SK-N-SH (cell line): Measurements from ENCODE around the gene DACH1. TPM values are rescaled to one million over a fixed set of nuclear protein-coding genes. Genes with fewer than 3 reads are reported as not detected.

Experiments used
- CTCF ChIA-PET: fragments of 300-600, 350-600 bp; formaldehyde crosslinking; extraction: SDS; loops from one replicate; lab custom pipeline; 2021; lab: Yijun Ruan, JAX
- POLR2A ChIA-PET: fragments of 350-600 bp; sonication (Branson Sonifier 250); formaldehyde crosslinking; extraction: SDS; loops from one replicate; lab custom pipeline; 2020; ENCODE audit warnings: antibody characterized with exemption, inconsistent platforms; lab: Yijun Ruan, JAX
- DNase-seq: peaks from one replicate; pipeline ENCODE4 v3.0.0; 2012
- H2AFZ ChIP-seq: fragments of 200-600 bp; sonication (generic); 2 replicates; pipeline ENCODE4 v1.8.1; 2016; ENCODE audit warnings: antibody characterized with exemption, mild to moderate bottlenecking, low read depth
- H3F3A ChIP-seq: fragments of 200-600 bp; sonication (generic); replicated peaks from 2 replicates; pipeline ENCODE3; 2016; ENCODE audit warnings: antibody characterized with exemption, mild to moderate bottlenecking; ENCODE audit not compliant: insufficient read depth
- H3K27ac ChIP-seq, 2 experiments: fragments of 200-500 bp in 1 of 2; fragments of 200-600 bp in 1 of 2; sonication (Bioruptor generic) in 1 of 2; sonication (generic), shearing (Covaris generic) in 1 of 2; 2 replicates each; pipeline versions ENCODE4 v1.5.1 to v1.6.1; 2014 to 2016; ENCODE audit warnings: low read depth in 2 of 2, inconsistent platforms in 1 of 2, low read length in 1 of 2, mild to moderate bottlenecking in 1 of 2, mixed read lengths in 1 of 2
- H3K27me3 ChIP-seq: fragments of 200-600 bp; sonication (generic), shearing (Covaris generic); 2 replicates; pipeline ENCODE4 v1.6.1; 2016; ENCODE audit warnings: mixed run types; ENCODE audit not compliant: insufficient read depth
- H3K36me3 ChIP-seq, 2 experiments: fragments of 200-500 bp in 1 of 2; fragments of 200-600 bp in 1 of 2; sonication (Bioruptor generic) in 1 of 2; sonication (generic) in 1 of 2; replicated peaks in 1 of 2; 2 replicates each; pipeline versions ENCODE3 to v1.5.1; 2014 to 2016; ENCODE audit warnings: low read length in 1 of 2, mild to moderate bottlenecking in 1 of 2; ENCODE audit not compliant: insufficient read depth in 2 of 2, control insufficient read depth in 1 of 2
- H3K4me1 ChIP-seq, 2 experiments: fragments of 200-500 bp in 1 of 2; fragments of 200-600 bp in 1 of 2; sonication (Bioruptor generic) in 1 of 2; sonication (generic), shearing (Covaris generic) in 1 of 2; 2 replicates each; pipeline versions ENCODE4 v1.5.1 to v1.6.1; 2014 to 2016; ENCODE audit warnings: low read depth in 1 of 2, low read length in 1 of 2, mixed run types in 1 of 2; ENCODE audit not compliant: insufficient read depth in 2 of 2, control insufficient read depth in 1 of 2
- H3K4me2 ChIP-seq: fragments of 200-600 bp; sonication (generic), shearing (Covaris generic); 2 replicates; pipeline ENCODE4 v1.6.1; 2017; ENCODE audit warnings: mixed run types
- H3K4me3 ChIP-seq, 2 experiments: fragments of 200-500 bp in 1 of 2; fragments of 200-600 bp in 1 of 2; sonication (Bioruptor generic) in 1 of 2; sonication (generic), shearing (Covaris generic) in 1 of 2; 2 replicates each; pipeline versions ENCODE4 v1.5.1 to v1.8.1; 2014 to 2016; ENCODE audit warnings: low read depth in 2 of 2, inconsistent platforms in 1 of 2, low read length in 1 of 2, mild to moderate bottlenecking in 1 of 2, mixed read lengths in 1 of 2, moderate library complexity in 1 of 2
- H3K79me2 ChIP-seq: fragments of 200-600 bp; sonication (generic); 2 replicates; pipeline ENCODE4 v1.8.1; 2017; ENCODE audit warnings: mild to moderate bottlenecking; ENCODE audit not compliant: insufficient read depth
- H3K9ac ChIP-seq: fragments of 200-600 bp; sonication (generic); 2 replicates; pipeline ENCODE4 v1.6.1; 2017; ENCODE audit warnings: mixed run types
- H3K9me2 ChIP-seq: fragments of 200-600 bp; sonication (generic); 2 replicates; pipeline ENCODE4 v1.6.1; 2017; ENCODE audit warnings: mixed run types
- H3K9me3 ChIP-seq: fragments of 200-600 bp; sonication (generic); 2 replicates; pipeline ENCODE4 v1.6.1; 2017; ENCODE audit warnings: mixed run types, mild to moderate bottlenecking, moderate library complexity
- H4K20me1 ChIP-seq: fragments of 200-600 bp; sonication (generic); 2 replicates; pipeline ENCODE4 v1.6.1; 2017; ENCODE audit warnings: mild to moderate bottlenecking, mixed run types; ENCODE audit not compliant: insufficient read depth
- CHD2 ChIP-seq: fragments of 150-350 bp; IDR thresholded peaks from 2 replicates; pipeline ENCODE4 v1.6.1; 2018; ENCODE audit warnings: low read length; ENCODE audit not compliant: partially characterized antibody
- EP300 ChIP-seq, 2 experiments: IDR thresholded peaks; 2 replicates each; pipeline versions ENCODE4 v1.4.0 to v1.6.1; 2012; ENCODE audit warnings: borderline replicate concordance in 1 of 2, low read depth in 1 of 2, low read length in 1 of 2
- EZH2phosphoT487 ChIP-seq: fragments of 200-600 bp; sonication (generic); IDR thresholded peaks from 2 replicates; pipeline ENCODE4 v1.6.1; 2017; ENCODE audit warnings: low read depth, mixed run types, mild to moderate bottlenecking, antibody characterized with exemption, moderate library complexity, borderline replicate concordance
- JUND ChIP-seq: IDR thresholded peaks from 2 replicates; pipeline ENCODE4 v1.4.0; 2012
- MAX ChIP-seq: IDR thresholded peaks from 2 replicates; pipeline ENCODE4 v1.4.0; 2012; ENCODE audit warnings: low read depth
- MXI1 ChIP-seq: IDR thresholded peaks from 2 replicates; pipeline ENCODE4 v1.6.1; 2012; ENCODE audit warnings: mild to moderate bottlenecking, low read depth, low read length, improper control_type of control experiment
- NFIC ChIP-seq: IDR thresholded peaks from 2 replicates; pipeline ENCODE4 v1.4.0; 2012; ENCODE audit warnings: borderline replicate concordance
- RXRA ChIP-seq: IDR thresholded peaks from 2 replicates; pipeline ENCODE4 v1.4.0; 2012; ENCODE audit warnings: low read depth, mild to moderate bottlenecking, borderline replicate concordance
- SMC3 ChIP-seq: IDR thresholded peaks from 2 replicates; pipeline ENCODE4 v1.6.1; 2012; ENCODE audit warnings: low read depth, low read length, improper control_type of control experiment
- YY1 ChIP-seq: IDR thresholded peaks from 2 replicates; pipeline ENCODE4 v1.4.0; 2012; ENCODE audit warnings: low read depth, mild to moderate bottlenecking
- WGBS: methylation state at CpG from one replicate; pipeline ENCODE4 v1.1.6; 2017; ENCODE audit warnings: low lambda C conversion rate; 5-methylcytosine and 5-hydroxymethylcytosine counted together
- polyA plus RNA-seq, 3 experiments: library from polyadenylated mRNA; depleted of rRNA; stranded (reverse); fragments of >200 nt; gene quantifications; 2 replicates each; pipeline ENCODE4 v1.2.3, GENCODE V29; 2012
- TF ChIP-seq, protein P1 (sequence below): IDR thresholded peaks from 2 replicates; pipeline ENCODE4 v1.4.0; 2012; ENCODE audit warnings: low read depth, borderline replicate concordance
- TF ChIP-seq, protein P2 (sequence below): IDR thresholded peaks from 2 replicates; pipeline ENCODE4 v1.6.1; 2012; ENCODE audit warnings: mild to moderate bottlenecking, low read depth, low read length, moderate library complexity

DACH1 gene
- polyA plus RNA-seq, 1 of the 3 experiments (the other 2 are of a cell fraction) = 0.21 TPM

DNA sequence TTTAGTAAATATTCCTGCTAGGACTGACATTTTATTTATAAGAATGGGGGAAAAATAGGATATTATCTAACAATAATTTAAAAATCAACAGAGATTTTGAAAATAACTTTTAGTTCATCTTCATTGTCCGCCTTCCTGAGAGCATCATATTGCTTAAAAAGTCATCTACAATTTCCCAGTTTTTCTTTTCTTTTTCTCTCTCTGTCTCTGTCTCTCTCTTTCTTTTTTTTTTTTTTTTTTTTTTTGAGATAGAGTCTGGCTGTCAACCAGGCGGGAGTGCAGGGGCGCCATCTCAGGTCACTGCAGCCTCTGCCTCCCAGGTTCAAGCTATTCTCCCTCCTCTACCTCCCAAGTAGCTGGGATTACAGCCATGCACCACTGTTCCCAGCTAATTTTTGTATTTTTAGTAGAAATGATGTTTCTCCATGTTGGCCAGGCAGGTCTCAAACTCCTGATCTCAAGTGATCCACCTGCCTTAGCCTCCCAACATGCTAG lies 276.3 kb downstream of the DACH1 start:
- H3F3A ChIP-seq = no peaks in the 10 kb centered on the region
- no peak for TF ChIP-seq JUND
- TF ChIP-seq MAX = no peak
- TF ChIP-seq NFIC = no peak
- TF ChIP-seq, protein P1, sequence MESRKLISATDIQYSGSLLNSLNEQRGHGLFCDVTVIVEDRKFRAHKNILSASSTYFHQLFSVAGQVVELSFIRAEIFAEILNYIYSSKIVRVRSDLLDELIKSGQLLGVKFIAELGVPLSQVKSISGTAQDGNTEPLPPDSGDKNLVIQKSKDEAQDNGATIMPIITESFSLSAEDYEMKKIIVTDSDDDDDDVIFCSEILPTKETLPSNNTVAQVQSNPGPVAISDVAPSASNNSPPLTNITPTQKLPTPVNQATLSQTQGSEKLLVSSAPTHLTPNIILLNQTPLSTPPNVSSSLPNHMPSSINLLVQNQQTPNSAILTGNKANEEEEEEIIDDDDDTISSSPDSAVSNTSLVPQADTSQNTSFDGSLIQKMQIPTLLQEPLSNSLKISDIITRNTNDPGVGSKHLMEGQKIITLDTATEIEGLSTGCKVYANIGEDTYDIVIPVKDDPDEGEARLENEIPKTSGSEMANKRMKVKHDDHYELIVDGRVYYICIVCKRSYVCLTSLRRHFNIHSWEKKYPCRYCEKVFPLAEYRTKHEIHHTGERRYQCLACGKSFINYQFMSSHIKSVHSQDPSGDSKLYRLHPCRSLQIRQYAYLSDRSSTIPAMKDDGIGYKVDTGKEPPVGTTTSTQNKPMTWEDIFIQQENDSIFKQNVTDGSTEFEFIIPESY = no peak
- TF ChIP-seq RXRA = no peak
- no peak for TF ChIP-seq CHD2
- no peak for TF ChIP-seq EZH2phosphoT487
- no peak for TF ChIP-seq MXI1
- TF ChIP-seq EP300 (IDR thresholded peaks at IDR 0.05; ENCODE audit: borderline replicate concordance in 1 of 2, low read depth in 1 of 2, low read length in 1 of 2) = no peak
- TF ChIP-seq, all 33 proteins: peak for 0
- H3K27me3 ChIP-seq = no peaks in the 10 kb centered on the region
- H3K4me3 ChIP-seq = no peak overlapping the region
- H3K4me1 ChIP-seq = no peaks in the 10 kb centered on the region; a peak in 1 of 4 replicates
- no peaks in the 10 kb centered on the region for H3K36me3 ChIP-seq
- H3K9me2 ChIP-seq = no peaks in the 10 kb centered on the region; the same call in 1 of the 2 replicates
- DNase-seq = no peak
- no peaks in the 10 kb centered on the region; the same call in 1 of the 2 replicates for H3K9me3 ChIP-seq
- H3K79me2 ChIP-seq = no peaks in the 10 kb centered on the region
- no peak overlapping the region for H3K27ac ChIP-seq
- no peak overlapping the region for H2AFZ ChIP-seq
- 94% methylated on average over 3 of the region's 3 CpGs for WGBS
- ChIA-PET POLR2A (interaction anchor here (0.7 kb wide), 1 partner anchor 74 kb away, joined by 3 read pairs; no protein-coding TSS in a partner anchor), CTCF (no interaction called here)
- H3K4me2 ChIP-seq = no peak overlapping the region
- no peak overlapping the region for H3K9ac ChIP-seq
- no peaks in the 10 kb centered on the region for H4K20me1 ChIP-seq

GRCh38 chr13:71589032-71589431 lies 278.0 kb downstream of the DACH1 start:
- no peak for TF ChIP-seq YY1
- TF ChIP-seq SMC3 = no peak
- TF ChIP-seq, protein P2, sequence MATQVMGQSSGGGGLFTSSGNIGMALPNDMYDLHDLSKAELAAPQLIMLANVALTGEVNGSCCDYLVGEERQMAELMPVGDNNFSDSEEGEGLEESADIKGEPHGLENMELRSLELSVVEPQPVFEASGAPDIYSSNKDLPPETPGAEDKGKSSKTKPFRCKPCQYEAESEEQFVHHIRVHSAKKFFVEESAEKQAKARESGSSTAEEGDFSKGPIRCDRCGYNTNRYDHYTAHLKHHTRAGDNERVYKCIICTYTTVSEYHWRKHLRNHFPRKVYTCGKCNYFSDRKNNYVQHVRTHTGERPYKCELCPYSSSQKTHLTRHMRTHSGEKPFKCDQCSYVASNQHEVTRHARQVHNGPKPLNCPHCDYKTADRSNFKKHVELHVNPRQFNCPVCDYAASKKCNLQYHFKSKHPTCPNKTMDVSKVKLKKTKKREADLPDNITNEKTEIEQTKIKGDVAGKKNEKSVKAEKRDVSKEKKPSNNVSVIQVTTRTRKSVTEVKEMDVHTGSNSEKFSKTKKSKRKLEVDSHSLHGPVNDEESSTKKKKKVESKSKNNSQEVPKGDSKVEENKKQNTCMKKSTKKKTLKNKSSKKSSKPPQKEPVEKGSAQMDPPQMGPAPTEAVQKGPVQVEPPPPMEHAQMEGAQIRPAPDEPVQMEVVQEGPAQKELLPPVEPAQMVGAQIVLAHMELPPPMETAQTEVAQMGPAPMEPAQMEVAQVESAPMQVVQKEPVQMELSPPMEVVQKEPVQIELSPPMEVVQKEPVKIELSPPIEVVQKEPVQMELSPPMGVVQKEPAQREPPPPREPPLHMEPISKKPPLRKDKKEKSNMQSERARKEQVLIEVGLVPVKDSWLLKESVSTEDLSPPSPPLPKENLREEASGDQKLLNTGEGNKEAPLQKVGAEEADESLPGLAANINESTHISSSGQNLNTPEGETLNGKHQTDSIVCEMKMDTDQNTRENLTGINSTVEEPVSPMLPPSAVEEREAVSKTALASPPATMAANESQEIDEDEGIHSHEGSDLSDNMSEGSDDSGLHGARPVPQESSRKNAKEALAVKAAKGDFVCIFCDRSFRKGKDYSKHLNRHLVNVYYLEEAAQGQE = no peak
- Histone ChIP-seq H3K4me1 (no peaks in the 10 kb centered on the region; a peak in 1 of 4 replicates), H3K9me2 (no peaks in the 10 kb centered on the region; the same call in 1 of the 2 replicates), H3K36me3 (no peaks in the 10 kb centered on the region), H3K27me3 (no peaks in the 10 kb centered on the region), H3K4me3 (no peak overlapping the region), H3K9ac (no peak overlapping the region), H3K4me2 (no peak overlapping the region), H2AFZ (no peak overlapping the region), H3K79me2 (no peaks in the 10 kb centered on the region), H3K9me3 (no peaks in the 10 kb centered on the region; the same call in 1 of the 2 replicates), H3K27ac (no peak overlapping the region), H4K20me1 (no peaks in the 10 kb centered on the region), H3F3A (no peaks in the 10 kb centered on the region)
- POLR2A ChIA-PET = no interaction called here
- no peak for DNase-seq
- 50% methylated on average over 2 of the region's 2 CpGs for WGBS
- CTCF ChIA-PET = no interaction called here
